OCI-LY7 (cell line): ENCODE results near the gene POU4F1. TPM values are rescaled to one million over a fixed set of nuclear protein-coding genes. Genes with fewer than 3 reads are reported as not detected.

Source experiments
- BruUV-seq: library from RNA; stranded (reverse); fragments of 400-500 nt; replicated peaks from 2 replicates; lab custom pipeline; 2021; lab: Mats Ljungman, UMichigan
- CTCF ChIA-PET: fragments of 300-600 bp; sonication (Branson Sonifier 250); formaldehyde crosslinking; loops from one replicate; lab custom pipeline; 2022; ENCODE audit warnings: antibody characterized with exemption; ENCODE audit not compliant: unreplicated experiment; lab: Charles Lee
- POLR2A ChIA-PET: fragments of 300-600 bp; sonication (Branson Sonifier 250); formaldehyde crosslinking; loops from one replicate; lab custom pipeline; 2022; ENCODE audit warnings: antibody characterized with exemption; lab: Charles Lee
- DNase-seq: peaks from one replicate; pipeline ENCODE4 v3.0.0-alpha.2; 2015; ENCODE audit warnings: low spot score
- H2AFZ ChIP-seq: fragments of 200-600 bp; sonication (generic), shearing (Covaris generic); 2 replicates; pipeline ENCODE4 v1.6.1; 2014; ENCODE audit warnings: mild to moderate bottlenecking, antibody characterized with exemption, low read length, moderate library complexity
- H3K27ac ChIP-seq: fragments of 200-600 bp; sonication (generic); 2 replicates; pipeline ENCODE4 v1.5.1; 2014; ENCODE audit warnings: mixed run types, low read depth, mild to moderate bottlenecking, moderate library complexity, low read length, inconsistent platforms; ENCODE audit not compliant: poor library complexity, severe bottlenecking
- H3K36me3 ChIP-seq: fragments of 200-600 bp; sonication (generic); 2 replicates; pipeline ENCODE4 v1.6.1; 2014; ENCODE audit warnings: mild to moderate bottlenecking, antibody characterized with exemption, low read length, moderate library complexity, mixed read lengths; ENCODE audit not compliant: insufficient read depth
- H3K4me1 ChIP-seq: fragments of 200-600 bp; sonication (generic); 2 replicates; pipeline ENCODE4 v1.5.1; 2014; ENCODE audit warnings: mild to moderate bottlenecking, low read length; ENCODE audit not compliant: insufficient read depth, poor library complexity, severe bottlenecking
- H3K4me2 ChIP-seq: fragments of 200-600 bp; sonication (generic); 2 replicates; pipeline ENCODE4 v1.6.1; 2014; ENCODE audit warnings: mild to moderate bottlenecking, low read length
- H3K4me3 ChIP-seq: fragments of 200-600 bp; sonication (generic); 2 replicates; pipeline ENCODE4 v1.5.1; 2014; ENCODE audit warnings: mild to moderate bottlenecking, low read depth, low read length; ENCODE audit not compliant: poor library complexity, severe bottlenecking
- H3K79me2 ChIP-seq: fragments of 200-600 bp; sonication (generic); 2 replicates; pipeline ENCODE4 v1.6.1; 2016; ENCODE audit warnings: low read depth, mild to moderate bottlenecking, low read length, moderate library complexity, mixed read lengths; ENCODE audit not compliant: insufficient read depth
- H3K9me2 ChIP-seq: fragments of 200-600 bp; sonication (generic); 2 replicates; pipeline ENCODE4 v1.6.1; 2016; ENCODE audit warnings: mild to moderate bottlenecking, low read length, mixed read lengths; ENCODE audit not compliant: insufficient read depth
- H3K9me3 ChIP-seq: fragments of 200-600 bp; sonication (generic); 2 replicates; pipeline ENCODE4 v1.6.1; 2014; ENCODE audit warnings: mild to moderate bottlenecking, mixed run types, low read length, mixed read lengths
- H4K20me1 ChIP-seq: fragments of 200-600 bp; sonication (generic); 2 replicates; pipeline ENCODE4 v1.6.1; 2014; ENCODE audit warnings: mild to moderate bottlenecking, antibody characterized with exemption, low read length, moderate library complexity, mixed read lengths; ENCODE audit not compliant: insufficient read depth
- CTCF ChIP-seq: fragments of 200-600 bp; sonication (generic); conservative IDR thresholded peaks from 2 replicates; pipeline ENCODE4 v1.5.1; 2014; ENCODE audit warnings: mild to moderate bottlenecking, antibody characterized with exemption, low read length, moderate library complexity, mixed read lengths
- EZH2phosphoT487 ChIP-seq: fragments of 200-600 bp; sonication (generic); IDR thresholded peaks from 2 replicates; pipeline ENCODE4 v1.6.1; 2018; ENCODE audit warnings: low read depth, borderline replicate concordance, mild to moderate bottlenecking, mixed run types, antibody characterized with exemption, low read length, moderate library complexity, mixed read lengths
- intact Hi-C: fragments of 100-400 bp; cut with micrococcal nuclease; formaldehyde crosslinking; loops from one replicate; pipeline ENCODE4 v1.10.0; 2022; ENCODE audit not compliant: unreplicated experiment
- total RNA-seq, 2 experiments: library from RNA; depleted of rRNA in 1 of 2; stranded (reverse); fragments of >200 nt in 1 of 2; shearing (Covaris generic) in 1 of 2; gene quantifications; 2 replicates each; pipeline ENCODE4 v1.2.3, GENCODE V29; 2014 to 2022

The POU4F1 gene
- total RNA-seq, 2 experiments from 2014 or later = 4.5 to 7.3 TPM

- Histone ChIP-seq H3K9me3 (no peaks in the 10 kb centered on the region), H3K9me2 (no peaks in the 10 kb centered on the region), H3K27ac (no peak overlapping the region), H3K79me2 (no peaks in the 10 kb centered on the region), H2AFZ (no peak overlapping the region), H3K4me2 (no peak overlapping the region), H4K20me1 (no peaks in the 10 kb centered on the region), H3K36me3 (no peaks in the 10 kb centered on the region), H3K4me3 (no peak overlapping the region), H3K4me1 (no peaks in the 10 kb centered on the region)
- DNase-seq = no peak
- ChIA-PET POLR2A (interaction anchor here (1.3 kb wide), 1 partner anchor 10 kb away, joined by 3 read pairs; no protein-coding TSS in a partner anchor), CTCF (no interaction called here)
- no TSS peak for BruUV-seq
- TF ChIP-seq EZH2phosphoT487 (no peak), CTCF (no peak)
- intact Hi-C loops = no loop called here
These were observed 9.5 kb downstream of the POU4F1 start for GRCh38 chr13:78593652-78594455.

- H3K9me2 ChIP-seq = no peaks in the 10 kb centered on the region
- H3K4me2 ChIP-seq = no peak overlapping the region
- CTCF ChIA-PET = no interaction called here
- no peaks in the 10 kb centered on the region for H3K36me3 ChIP-seq
- no peak for TF ChIP-seq CTCF
- no peak for TF ChIP-seq EZH2phosphoT487
- H3K4me1 ChIP-seq = no peaks in the 10 kb centered on the region
- DNase-seq = no peak
- H4K20me1 ChIP-seq = no peaks in the 10 kb centered on the region
- H3K27ac ChIP-seq = no peak overlapping the region
- no peaks in the 10 kb centered on the region for H3K79me2 ChIP-seq
- intact Hi-C loops = no loop called here
- H3K4me3 ChIP-seq = no peak overlapping the region
- no TSS peak for BruUV-seq
- POLR2A ChIA-PET = no interaction called here
- no peak overlapping the region for H2AFZ ChIP-seq
- H3K9me3 ChIP-seq = no peaks in the 10 kb centered on the region
These were observed 10.2 kb downstream of the POU4F1 start for GRCh38 chr13:78593129-78593528.

- Histone ChIP-seq H3K36me3 (no peaks in the 10 kb centered on the region), H3K4me3 (no peak overlapping the region), H3K9me3 (no peaks in the 10 kb centered on the region), H3K27ac (no peak overlapping the region), H3K79me2 (no peaks in the 10 kb centered on the region), H3K9me2 (no peaks in the 10 kb centered on the region), H4K20me1 (no peaks in the 10 kb centered on the region), H3K4me2 (no peak overlapping the region), H3K4me1 (no peaks in the 10 kb centered on the region), H2AFZ (no peak overlapping the region)
- TF ChIP-seq CTCF (no peak), EZH2phosphoT487 (no peak)
- CTCF ChIA-PET = interaction anchor here (0.5 kb wide), 1 partner anchor 11 kb away, joined by 8 read pairs; no protein-coding TSS in a partner anchor
- DNase-seq = no peak
- no TSS peak for BruUV-seq
- POLR2A ChIA-PET = no interaction called here
- intact Hi-C loops = no loop called here
These were observed 10.8 kb downstream of the POU4F1 start for GRCh38 chr13:78592584-78592983.
